ENCODE measurements around the gene PHLDB2. TPM values are rescaled to one million over a fixed set of nuclear protein-coding genes. Genes with fewer than 3 reads are reported as not detected.

PHLDB2 gene
- polyA plus RNA-seq, 2 donors: 5.2 to 7.6 TPM

DNA sequence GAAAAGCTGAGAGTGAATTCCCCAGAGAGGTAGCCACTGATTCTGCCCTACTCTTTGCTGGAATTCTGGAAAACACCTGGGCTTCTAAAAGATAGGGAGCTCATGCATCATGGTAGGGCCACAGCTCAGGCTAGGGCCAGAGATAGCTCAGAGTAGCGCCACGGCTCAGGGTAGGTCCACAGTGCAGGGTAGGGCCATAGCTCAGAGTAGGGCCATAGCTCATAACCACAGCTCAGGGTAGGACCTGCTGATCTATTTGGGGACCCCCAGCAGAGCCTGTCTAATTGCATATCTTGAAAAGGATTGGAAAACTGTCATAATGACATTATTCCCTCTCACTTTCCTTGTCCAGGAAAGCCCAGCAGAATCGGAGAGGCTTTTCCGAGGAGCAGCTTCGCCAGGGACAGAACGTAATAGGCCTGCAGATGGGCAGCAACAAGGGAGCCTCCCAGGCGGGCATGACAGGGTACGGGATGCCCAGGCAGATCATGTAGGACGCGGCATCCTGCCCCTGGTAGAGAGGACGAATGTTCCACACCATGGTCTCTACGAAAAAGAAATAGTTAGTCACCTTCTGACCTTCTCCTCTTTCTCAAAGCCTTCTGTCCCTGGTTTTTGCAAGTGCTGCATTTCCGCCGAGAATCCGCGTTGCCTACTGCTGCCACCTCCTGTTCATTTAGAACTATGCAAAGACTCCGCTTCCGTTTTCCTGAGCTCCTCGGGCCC is 154.2 kb downstream of the PHLDB2 start:
- H3K27ac ChIP-seq (ENCODE audit: low read depth in 2 of 2, low read length in 1 of 2): no peak overlapping the region

GRCh38 chr3:112013784-112014143 is 154.7 kb downstream of the PHLDB2 start:
- Histone ChIP-seq H3K4me1 (ENCODE audit: control insufficient read depth in 2 of 2, insufficient read depth in 2 of 2, low read length in 1 of 2) (no peaks in the 10 kb centered on the region), H3K36me3 (ENCODE audit: control insufficient read depth in 2 of 2, insufficient read depth in 2 of 2, low read length in 1 of 2) (no peaks in the 10 kb centered on the region), H3K27me3 (ENCODE audit: control insufficient read depth in 1 of 2, insufficient read depth in 2 of 2, low read length in 2 of 2) (no peaks in the 10 kb centered on the region), H3K9me3 (ENCODE audit: control insufficient read depth in 2 of 2, insufficient read depth in 1 of 2, low read depth in 1 of 2, low read length in 1 of 2) (no peaks in the 10 kb centered on the region), H3K27ac (ENCODE audit: low read depth in 2 of 2, low read length in 1 of 2) (no peak overlapping the region), H3K4me3 (ENCODE audit: low read depth in 1 of 2, low read length in 2 of 2) (no peak overlapping the region)
- 55 to 63% methylated on average over 5 of the region's 5 CpGs for WGBS, 2 donors

More for the DNA sequence above, 154.2 kb downstream of the PHLDB2 start:
- no peaks in the 10 kb centered on the region for H3K36me3 ChIP-seq (ENCODE audit: control insufficient read depth in 2 of 2, insufficient read depth in 2 of 2, low read length in 1 of 2)
- no peaks in the 10 kb centered on the region for H3K9me3 ChIP-seq (ENCODE audit: control insufficient read depth in 2 of 2, insufficient read depth in 1 of 2, low read depth in 1 of 2, low read length in 1 of 2)
- no peaks in the 10 kb centered on the region for H3K27me3 ChIP-seq (ENCODE audit: control insufficient read depth in 1 of 2, insufficient read depth in 2 of 2, low read length in 2 of 2)
- 41 to 45% methylated on average over 19 of the region's 19 CpGs for WGBS, 2 donors
- no peaks in the 10 kb centered on the region for H3K4me1 ChIP-seq (ENCODE audit: control insufficient read depth in 2 of 2, insufficient read depth in 2 of 2, low read length in 1 of 2)
- H3K4me3 ChIP-seq (ENCODE audit: low read depth in 1 of 2, low read length in 2 of 2): no peak overlapping the region

- H3K27ac ChIP-seq (ENCODE audit: low read depth in 2 of 2, low read length in 1 of 2): no peak overlapping the region
Measured at GRCh38 chr3:112017091-112017490, 158.0 kb downstream of the PHLDB2 start.

DNA sequence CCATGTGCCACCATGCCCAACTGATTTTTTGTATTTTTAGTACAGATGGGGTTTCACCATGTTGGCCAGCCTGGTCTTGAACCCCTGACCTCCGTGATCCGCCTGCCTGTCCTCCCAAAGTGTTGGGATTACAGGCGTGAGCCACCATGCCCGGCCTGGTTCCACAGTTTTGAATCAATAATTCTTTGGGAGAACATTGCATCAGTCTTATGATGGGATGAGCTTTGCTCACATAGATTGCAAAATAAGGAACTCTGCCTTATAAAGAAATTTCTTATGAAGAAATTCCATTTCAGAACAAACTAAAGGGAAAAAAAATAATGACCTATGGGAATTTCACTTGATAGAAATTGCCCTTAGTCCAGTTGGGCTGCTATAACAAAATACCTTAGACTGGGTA is 159.6 kb downstream of the PHLDB2 start:
- H3K4me1 ChIP-seq (ENCODE audit: control insufficient read depth in 2 of 2, insufficient read depth in 2 of 2, low read length in 1 of 2): no peaks in the 10 kb centered on the region
- WGBS, 2 donors: 96 to 97% methylated on average over 4 of the region's 4 CpGs
- H3K27me3 ChIP-seq (ENCODE audit: control insufficient read depth in 1 of 2, insufficient read depth in 2 of 2, low read length in 2 of 2): no peaks in the 10 kb centered on the region
- no peak overlapping the region for H3K27ac ChIP-seq (ENCODE audit: low read depth in 2 of 2, low read length in 1 of 2)
- H3K9me3 ChIP-seq (ENCODE audit: control insufficient read depth in 2 of 2, insufficient read depth in 1 of 2, low read depth in 1 of 2, low read length in 1 of 2): no peaks in the 10 kb centered on the region
- H3K36me3 ChIP-seq (ENCODE audit: control insufficient read depth in 2 of 2, insufficient read depth in 2 of 2, low read length in 1 of 2): no peaks in the 10 kb centered on the region
- no peak overlapping the region for H3K4me3 ChIP-seq (ENCODE audit: low read depth in 1 of 2, low read length in 2 of 2)

More at GRCh38 chr3:112017091-112017490, 158.0 kb downstream of the PHLDB2 start:
- H3K4me3 ChIP-seq (ENCODE audit: low read depth in 1 of 2, low read length in 2 of 2): no peak overlapping the region
- no peaks in the 10 kb centered on the region for H3K27me3 ChIP-seq (ENCODE audit: control insufficient read depth in 1 of 2, insufficient read depth in 2 of 2, low read length in 2 of 2)
- H3K4me1 ChIP-seq (ENCODE audit: control insufficient read depth in 2 of 2, insufficient read depth in 2 of 2, low read length in 1 of 2): no peaks in the 10 kb centered on the region
- H3K9me3 ChIP-seq (ENCODE audit: control insufficient read depth in 2 of 2, insufficient read depth in 1 of 2, low read depth in 1 of 2, low read length in 1 of 2): no peaks in the 10 kb centered on the region
- H3K36me3 ChIP-seq (ENCODE audit: control insufficient read depth in 2 of 2, insufficient read depth in 2 of 2, low read length in 1 of 2): no peaks in the 10 kb centered on the region

- Histone ChIP-seq H3K4me3 (ENCODE audit: low read depth in 1 of 2, low read length in 2 of 2) (no peak overlapping the region), H3K9me3 (ENCODE audit: control insufficient read depth in 2 of 2, insufficient read depth in 1 of 2, low read depth in 1 of 2, low read length in 1 of 2) (no peaks in the 10 kb centered on the region), H3K36me3 (ENCODE audit: control insufficient read depth in 2 of 2, insufficient read depth in 2 of 2, low read length in 1 of 2) (no peaks in the 10 kb centered on the region), H3K27me3 (ENCODE audit: control insufficient read depth in 1 of 2, insufficient read depth in 2 of 2, low read length in 2 of 2) (no peaks in the 10 kb centered on the region), H3K27ac (ENCODE audit: low read depth in 2 of 2, low read length in 1 of 2) (no peak overlapping the region), H3K4me1 (ENCODE audit: control insufficient read depth in 2 of 2, insufficient read depth in 2 of 2, low read length in 1 of 2) (no peaks in the 10 kb centered on the region)
- 68 to 87% methylated on average over 1 of the region's 1 CpG for WGBS, 2 donors
Measured at GRCh38 chr3:112019716-112020115, 160.7 kb downstream of the PHLDB2 start.

GRCh38 chr3:112020674-112021085 is 161.6 kb downstream of the PHLDB2 start:
- H3K4me3 ChIP-seq (ENCODE audit: low read depth in 1 of 2, low read length in 2 of 2): no peak overlapping the region
- H3K9me3 ChIP-seq (ENCODE audit: control insufficient read depth in 2 of 2, insufficient read depth in 1 of 2, low read depth in 1 of 2, low read length in 1 of 2): no peaks in the 10 kb centered on the region
- no peaks in the 10 kb centered on the region for H3K36me3 ChIP-seq (ENCODE audit: control insufficient read depth in 2 of 2, insufficient read depth in 2 of 2, low read length in 1 of 2)
- H3K4me1 ChIP-seq (ENCODE audit: control insufficient read depth in 2 of 2, insufficient read depth in 2 of 2, low read length in 1 of 2): no peaks in the 10 kb centered on the region
- WGBS, 2 donors: 85 to 88% methylated on average over 1 of the region's 1 CpG
- peaks cover 0 to 2% of the 10 kb centered on the region in 2 donors for H3K27me3 ChIP-seq (ENCODE audit: control insufficient read depth in 1 of 2, insufficient read depth in 2 of 2, low read length in 2 of 2)
- H3K27ac ChIP-seq (ENCODE audit: low read depth in 2 of 2, low read length in 1 of 2): no peak overlapping the region

Other genes with a start within 250 kb of the PHLDB2 start
- 1 to 10 TPM; 1.2 to 1.6 TPM for gene PLCXD2, start 184.6 kb upstream of the PHLDB2 start, polyA plus RNA-seq
- gene ABHD10, start 119.8 kb downstream of the PHLDB2 start, polyA plus RNA-seq: 1 to 10 TPM; 6.9 to 8.1 TPM
- gene TAGLN3, start 139.7 kb downstream of the PHLDB2 start, polyA plus RNA-seq: under 1 TPM; 0.02 to 0.06 TPM
- gene TMPRSS7, start 175.5 kb downstream of the PHLDB2 start, polyA plus RNA-seq: under 1 TPM in 1 of 2 donors, not detected in 1; 0.01 TPM
- 1 to 10 TPM; 2.0 to 2.1 TPM for gene C3orf52, start 227.1 kb downstream of the PHLDB2 start, polyA plus RNA-seq

Data from esophagus (tissue), 2 donors.